ENCODE data around the gene CDK19.
"Not testable (repeated sequence)": the region's sequence is repeated elsewhere in the genome, so short reads cannot be mapped to it uniquely, and the experiment has no call there.

CDK19 gene

GRCh38 chr6:110814102-110815014, 911 bp downstream of the CDK19 start:
- peak; percentile 37 to 41 (median 38) for DNase-seq (ENCODE audit: low read depth in 2 of 3, low spot score in 2 of 3)

- no peak for DNase-seq (ENCODE audit: low read depth in 2 of 3, low spot score in 2 of 3)
These were observed 1.7 kb downstream of the CDK19 start for GRCh38 chr6:110813338-110814101.

- no peak for DNase-seq (ENCODE audit: low read depth in 2 of 3, low spot score in 2 of 3)
These were observed 2.5 kb downstream of the CDK19 start for GRCh38 chr6:110812719-110813118.

- no peak for DNase-seq (ENCODE audit: low read depth in 2 of 3, low spot score in 2 of 3)
These were observed 4.2 kb downstream of the CDK19 start for GRCh38 chr6:110810896-110811586.

- no peak for DNase-seq (ENCODE audit: low read depth in 2 of 3, low spot score in 2 of 3)
These were observed 5.5 kb downstream of the CDK19 start for GRCh38 chr6:110809792-110810191.

GRCh38 chr6:110802175-110802574, 13.1 kb downstream of the CDK19 start:
- not testable (repeated sequence) for DNase-seq (ENCODE audit: low read depth in 2 of 3, low spot score in 2 of 3)

GRCh38 chr6:110800839-110801196, 14.5 kb downstream of the CDK19 start:
- no peak for DNase-seq (ENCODE audit: low read depth in 2 of 3, low spot score in 2 of 3)

- no peak for DNase-seq (ENCODE audit: low read depth in 2 of 3, low spot score in 2 of 3)
These were observed 15.0 kb downstream of the CDK19 start for GRCh38 chr6:110800196-110800838.

- no peak for DNase-seq (ENCODE audit: low read depth in 2 of 3, low spot score in 2 of 3)
These were observed 15.6 kb downstream of the CDK19 start for GRCh38 chr6:110799655-110800054.

- DNase-seq (ENCODE audit: low read depth in 2 of 3, low spot score in 2 of 3), result no peak
These were observed 16.1 kb downstream of the CDK19 start for GRCh38 chr6:110799189-110799588.

GRCh38 chr6:110795271-110795670, 20.0 kb downstream of the CDK19 start:
- DNase-seq (ENCODE audit: low read depth in 2 of 3, low spot score in 2 of 3), result no peak

- no peak for DNase-seq (ENCODE audit: low read depth in 2 of 3, low spot score in 2 of 3)
These were observed 28.6 kb downstream of the CDK19 start for GRCh38 chr6:110786696-110787095.

GRCh38 chr6:110786271-110786670, 29.0 kb downstream of the CDK19 start:
- DNase-seq (ENCODE audit: low read depth in 2 of 3, low spot score in 2 of 3), result no peak

GRCh38 chr6:110784610-110784979, 30.7 kb downstream of the CDK19 start:
- no peak for DNase-seq (ENCODE audit: low read depth in 2 of 3, low spot score in 2 of 3)

- no peak for DNase-seq (ENCODE audit: low read depth in 2 of 3, low spot score in 2 of 3)
These were observed 33.6 kb downstream of the CDK19 start for GRCh38 chr6:110781522-110782214.

GRCh38 chr6:110778333-110778732, 36.9 kb downstream of the CDK19 start:
- no peak for DNase-seq (ENCODE audit: low read depth in 2 of 3, low spot score in 2 of 3)

GRCh38 chr6:110777636-110778035, 37.6 kb downstream of the CDK19 start:
- DNase-seq (ENCODE audit: low read depth in 2 of 3, low spot score in 2 of 3), result no peak

GRCh38 chr6:110776413-110776812, 38.9 kb downstream of the CDK19 start:
- DNase-seq (ENCODE audit: low read depth in 2 of 3, low spot score in 2 of 3), result no peak

GRCh38 chr6:110769923-110770322, 45.3 kb downstream of the CDK19 start:
- DNase-seq (ENCODE audit: low read depth in 2 of 3, low spot score in 2 of 3), result no peak

GRCh38 chr6:110768057-110768456, 47.2 kb downstream of the CDK19 start:
- DNase-seq (ENCODE audit: low read depth in 2 of 3, low spot score in 2 of 3), result no peak

GRCh38 chr6:110761371-110761770, 53.9 kb downstream of the CDK19 start:
- no peak for DNase-seq (ENCODE audit: low read depth in 2 of 3, low spot score in 2 of 3)
